Measurements from ENCODE around the gene RUNX1. TPM values are rescaled to one million over a fixed set of nuclear protein-coding genes. Genes with fewer than 3 reads are reported as not detected.

The RUNX1 gene
- total and polyA plus RNA-seq, 2 of the 13 experiments (the other 11 are each of a cell fraction or from before 2014, with no cell fraction given): 5.4 to 6.4 TPM

DNA sequence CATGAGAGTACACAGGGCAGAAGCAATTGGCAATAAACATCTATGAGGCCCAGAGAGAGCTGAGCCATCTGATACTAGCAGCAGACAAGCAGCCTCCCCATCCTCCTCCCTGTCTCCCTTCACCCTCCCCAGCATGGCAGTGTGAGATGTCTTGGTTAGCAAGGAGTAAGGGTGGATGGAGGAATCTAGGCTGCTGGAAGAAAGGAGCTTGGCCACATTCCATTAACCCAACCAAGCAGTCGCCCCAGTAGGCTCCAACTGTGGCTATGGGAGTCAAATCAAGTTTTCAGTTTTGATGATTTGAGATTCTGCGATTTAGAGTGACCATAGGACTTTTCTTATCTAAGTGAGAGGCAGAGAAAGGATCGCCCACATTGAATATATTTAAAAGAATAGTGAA, 12.9 kb upstream of the RUNX1 start (continued):
- TF ChIP-seq, protein P1, sequence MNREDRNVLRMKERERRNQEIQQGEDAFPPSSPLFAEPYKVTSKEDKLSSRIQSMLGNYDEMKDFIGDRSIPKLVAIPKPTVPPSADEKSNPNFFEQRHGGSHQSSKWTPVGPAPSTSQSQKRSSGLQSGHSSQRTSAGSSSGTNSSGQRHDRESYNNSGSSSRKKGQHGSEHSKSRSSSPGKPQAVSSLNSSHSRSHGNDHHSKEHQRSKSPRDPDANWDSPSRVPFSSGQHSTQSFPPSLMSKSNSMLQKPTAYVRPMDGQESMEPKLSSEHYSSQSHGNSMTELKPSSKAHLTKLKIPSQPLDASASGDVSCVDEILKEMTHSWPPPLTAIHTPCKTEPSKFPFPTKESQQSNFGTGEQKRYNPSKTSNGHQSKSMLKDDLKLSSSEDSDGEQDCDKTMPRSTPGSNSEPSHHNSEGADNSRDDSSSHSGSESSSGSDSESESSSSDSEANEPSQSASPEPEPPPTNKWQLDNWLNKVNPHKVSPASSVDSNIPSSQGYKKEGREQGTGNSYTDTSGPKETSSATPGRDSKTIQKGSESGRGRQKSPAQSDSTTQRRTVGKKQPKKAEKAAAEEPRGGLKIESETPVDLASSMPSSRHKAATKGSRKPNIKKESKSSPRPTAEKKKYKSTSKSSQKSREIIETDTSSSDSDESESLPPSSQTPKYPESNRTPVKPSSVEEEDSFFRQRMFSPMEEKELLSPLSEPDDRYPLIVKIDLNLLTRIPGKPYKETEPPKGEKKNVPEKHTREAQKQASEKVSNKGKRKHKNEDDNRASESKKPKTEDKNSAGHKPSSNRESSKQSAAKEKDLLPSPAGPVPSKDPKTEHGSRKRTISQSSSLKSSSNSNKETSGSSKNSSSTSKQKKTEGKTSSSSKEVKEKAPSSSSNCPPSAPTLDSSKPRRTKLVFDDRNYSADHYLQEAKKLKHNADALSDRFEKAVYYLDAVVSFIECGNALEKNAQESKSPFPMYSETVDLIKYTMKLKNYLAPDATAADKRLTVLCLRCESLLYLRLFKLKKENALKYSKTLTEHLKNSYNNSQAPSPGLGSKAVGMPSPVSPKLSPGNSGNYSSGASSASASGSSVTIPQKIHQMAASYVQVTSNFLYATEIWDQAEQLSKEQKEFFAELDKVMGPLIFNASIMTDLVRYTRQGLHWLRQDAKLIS (CRISPR knock-in tag; IDR thresholded peaks at IDR 0.05): no peak
- TF ChIP-seq DPF2 (CRISPR knock-in tag; IDR thresholded peaks at IDR 0.05; ENCODE audit: borderline replicate concordance, low read depth) (no peak), HDAC2 (CRISPR knock-in tag; IDR thresholded peaks at IDR 0.05) (no peak), MTF1 (CRISPR knock-in tag; IDR thresholded peaks at IDR 0.05) (no peak), MAFG (CRISPR knock-in tag; IDR thresholded peaks at IDR 0.05) (no peak), ZZZ3 (CRISPR knock-in tag; IDR thresholded peaks at IDR 0.05; ENCODE audit: borderline replicate concordance) (no peak), TOPORS (CRISPR knock-in tag; IDR thresholded peaks at IDR 0.05) (no peak)

DNA sequence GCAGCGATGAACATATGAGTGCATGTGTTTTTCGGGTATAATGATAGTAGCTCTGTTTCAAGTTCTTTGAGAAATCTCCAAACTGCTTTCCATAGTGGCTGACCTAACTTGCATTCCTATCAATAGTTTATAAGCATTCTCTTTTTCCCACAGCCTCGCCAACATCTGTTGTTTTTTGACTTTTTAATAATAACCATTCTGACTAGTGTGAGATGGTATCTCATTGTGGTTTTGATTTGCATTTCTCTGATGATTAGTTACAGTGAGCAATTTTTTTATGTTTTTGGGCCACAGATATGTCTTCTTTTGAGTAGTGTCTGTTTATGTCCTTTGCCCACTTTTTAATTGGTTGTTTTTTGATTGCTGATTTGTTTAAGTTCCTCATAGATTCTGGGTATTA, 10.6 kb upstream of the RUNX1 start:
- POLR2A ChIA-PET: no interaction called here
- peaks cover 0 to 1% of the 10 kb centered on the region in 2 experiments; a peak in 1 of 5 replicates for H3K27me3 ChIP-seq (ENCODE audit: control insufficient read depth in 1 of 2, insufficient read depth in 2 of 2, low read length in 2 of 2)
- no peaks in the 10 kb centered on the region for H3K9me3 ChIP-seq (ENCODE audit: low read length)
- no peaks in the 10 kb centered on the region for H3K79me2 ChIP-seq (ENCODE audit: insufficient read depth, low read length)
- WGBS (ENCODE audit: low lambda C conversion rate): 49% methylated on average over 3 of the region's 3 CpGs
- no peak overlapping the region for H3K4me2 ChIP-seq (ENCODE audit: low read depth, low read length)
- no peaks in the 10 kb centered on the region for H3K4me1 ChIP-seq (ENCODE audit: insufficient read depth, low read length)
- no peak overlapping the region for H3K27ac ChIP-seq (ENCODE audit: extremely low read length, insufficient read depth, low read length)
- intact Hi-C loops (cut with micrococcal nuclease; ENCODE audit: unreplicated experiment): loop anchor here (10.0 kb wide), 1 partner anchor 445 kb away; no protein-coding TSS in a partner anchor
- FAIRE-seq (no peak), DNase-seq (ENCODE audit: low spot score) (no peak), ATAC-seq (no peak)
- no peak overlapping the region for H3K9ac ChIP-seq (ENCODE audit: insufficient read depth, low read depth, low read length)
- BruUV-seq (replicated peaks): no TSS peak
- no peak overlapping the region for H2AFZ ChIP-seq (ENCODE audit: low read length)
- in situ Hi-C loops (cut with HindIII; ENCODE audit: extremely low pct_ligation_motif_present, low pct_unique_long_range_greater_than_20kb): no loop called here
- no peak overlapping the region for H3K4me3 ChIP-seq (replicated peaks in 1 of 3; ENCODE audit: insufficient read depth in 1 of 3, low read depth in 2 of 3, low read length in 3 of 3)
- CTCF ChIA-PET (ENCODE audit: low intra/inter-chr PET ratio, low total read pairs): no interaction called here
- H4K20me1 ChIP-seq (ENCODE audit: insufficient read depth, low read length): no peaks in the 10 kb centered on the region
- no peaks in the 10 kb centered on the region for H3K36me3 ChIP-seq (replicated peaks in 1 of 2; ENCODE audit: control insufficient read depth in 1 of 2, insufficient read depth in 2 of 2, low read length in 2 of 2)
- TF ChIP-seq ESRRA (CRISPR knock-in tag; IDR thresholded peaks at IDR 0.05; ENCODE audit: low read depth): no peak
- TF ChIP-seq ZNF260 (CRISPR knock-in tag; IDR thresholded peaks at IDR 0.05; ENCODE audit: borderline replicate concordance, low read depth): no peak
- no peak for TF ChIP-seq PLRG1 (conservative IDR thresholded peaks at IDR 0.05)
- TF ChIP-seq ZNF530 (CRISPR knock-in tag; IDR thresholded peaks at IDR 0.05; ENCODE audit: low read depth): no peak
- TF ChIP-seq ZNF430 (CRISPR knock-in tag; IDR thresholded peaks at IDR 0.05): no peak
- TF ChIP-seq ZNF766 (CRISPR knock-in tag; IDR thresholded peaks at IDR 0.05; ENCODE audit: borderline replicate concordance): no peak
- TF ChIP-seq RAD51 (IDR thresholded peaks at IDR 0.05; ENCODE audit: borderline replicate concordance): no peak
- TF ChIP-seq ZNF709 (CRISPR knock-in tag; IDR thresholded peaks at IDR 0.05): no peak
- no peak for TF ChIP-seq THYN1 (CRISPR knock-in tag; IDR thresholded peaks at IDR 0.05; ENCODE audit: borderline replicate concordance, low read depth)
- TF ChIP-seq, protein P2, sequence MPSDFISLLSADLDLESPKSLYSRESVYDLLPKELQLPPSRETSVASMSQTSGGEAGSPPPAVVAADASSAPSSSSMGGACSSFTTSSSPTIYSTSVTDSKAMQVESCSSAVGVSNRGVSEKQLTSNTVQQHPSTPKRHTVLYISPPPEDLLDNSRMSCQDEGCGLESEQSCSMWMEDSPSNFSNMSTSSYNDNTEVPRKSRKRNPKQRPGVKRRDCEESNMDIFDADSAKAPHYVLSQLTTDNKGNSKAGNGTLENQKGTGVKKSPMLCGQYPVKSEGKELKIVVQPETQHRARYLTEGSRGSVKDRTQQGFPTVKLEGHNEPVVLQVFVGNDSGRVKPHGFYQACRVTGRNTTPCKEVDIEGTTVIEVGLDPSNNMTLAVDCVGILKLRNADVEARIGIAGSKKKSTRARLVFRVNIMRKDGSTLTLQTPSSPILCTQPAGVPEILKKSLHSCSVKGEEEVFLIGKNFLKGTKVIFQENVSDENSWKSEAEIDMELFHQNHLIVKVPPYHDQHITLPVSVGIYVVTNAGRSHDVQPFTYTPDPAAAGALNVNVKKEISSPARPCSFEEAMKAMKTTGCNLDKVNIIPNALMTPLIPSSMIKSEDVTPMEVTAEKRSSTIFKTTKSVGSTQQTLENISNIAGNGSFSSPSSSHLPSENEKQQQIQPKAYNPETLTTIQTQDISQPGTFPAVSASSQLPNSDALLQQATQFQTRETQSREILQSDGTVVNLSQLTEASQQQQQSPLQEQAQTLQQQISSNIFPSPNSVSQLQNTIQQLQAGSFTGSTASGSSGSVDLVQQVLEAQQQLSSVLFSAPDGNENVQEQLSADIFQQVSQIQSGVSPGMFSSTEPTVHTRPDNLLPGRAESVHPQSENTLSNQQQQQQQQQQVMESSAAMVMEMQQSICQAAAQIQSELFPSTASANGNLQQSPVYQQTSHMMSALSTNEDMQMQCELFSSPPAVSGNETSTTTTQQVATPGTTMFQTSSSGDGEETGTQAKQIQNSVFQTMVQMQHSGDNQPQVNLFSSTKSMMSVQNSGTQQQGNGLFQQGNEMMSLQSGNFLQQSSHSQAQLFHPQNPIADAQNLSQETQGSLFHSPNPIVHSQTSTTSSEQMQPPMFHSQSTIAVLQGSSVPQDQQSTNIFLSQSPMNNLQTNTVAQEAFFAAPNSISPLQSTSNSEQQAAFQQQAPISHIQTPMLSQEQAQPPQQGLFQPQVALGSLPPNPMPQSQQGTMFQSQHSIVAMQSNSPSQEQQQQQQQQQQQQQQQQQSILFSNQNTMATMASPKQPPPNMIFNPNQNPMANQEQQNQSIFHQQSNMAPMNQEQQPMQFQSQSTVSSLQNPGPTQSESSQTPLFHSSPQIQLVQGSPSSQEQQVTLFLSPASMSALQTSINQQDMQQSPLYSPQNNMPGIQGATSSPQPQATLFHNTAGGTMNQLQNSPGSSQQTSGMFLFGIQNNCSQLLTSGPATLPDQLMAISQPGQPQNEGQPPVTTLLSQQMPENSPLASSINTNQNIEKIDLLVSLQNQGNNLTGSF (CRISPR knock-in tag; IDR thresholded peaks at IDR 0.05): no peak

Measured in HepG2 (cell line).